Heart left ventricle (tissue), 13 donors: Measurements from ENCODE around the gene NCF2.

Experiments used
- CTCF ChIP-seq, 12 donors: fragments of 200-600 bp; sonication (generic) in 4 of 12; IDR thresholded peaks; one replicate each; pipeline versions ENCODE4 v1.5.0 to v1.8.0; 2018 to 2022; ENCODE audit warnings: antibody characterized with exemption in 12 of 12, mild to moderate bottlenecking in 5 of 12
- POLR2A ChIP-seq, 2 donors: fragments of 450-650 bp; IDR thresholded peaks; one replicate each; pipeline ENCODE4 v1.6.1; 2017; ENCODE audit warnings: antibody characterized with exemption in 2 of 2, mild to moderate bottlenecking in 2 of 2, moderate library complexity in 2 of 2
- donor health status: ischemic (EF 13 %, LVEDD 7.1; RV severe dilation, severe dysfunction).
- donor health status: DM: no; HTN: yes; CAD: no.
- donor health status: DM: no; HTN: no; CAD: no.
- donor health status: ischemic (EF 25% LVEDD 6.9; RV normal size, moderate dysfunction).
- donor health status: ischemic (EF 25% LVEDD 5.7; RV mildly dilated, moderate dysfunction).
- donor health status: ischemic (EF 35%, LVEDD 5.7; RV mildly dilated, moderate dysfunction).
- donor health status: nonischemic (EF 11% LVEDD 7.7; RV severe dilation, severe dysfunction).
- donor health status: DM: yes; HTN: yes; CAD: no.
- donor health status: PGD.
- donor health status: ischemic (EF 29% LVEDD 5.4; RV normal size, mild dysfunction).
- donor health status: nonischemic (EF 23%, LVEDD 6.1; RV moderate dilation, normal function).

- TF ChIP-seq CTCF (IDR thresholded peaks at IDR 0.05) (no peak), POLR2A (IDR thresholded peaks at IDR 0.05) (no peak)
Observed at GRCh38 chr1:183517401-183517800, 72.9 kb downstream of the NCF2 start.
